ENCODE results near the gene SPECC1L. TPM values are rescaled to one million over a fixed set of nuclear protein-coding genes. Genes with fewer than 3 reads are reported as not detected.

Gene SPECC1L
- total RNA-seq, 5 donors from 2014 or later (not counting 1 experiment from before 2014, with no cell fraction given) = 45.3 to 64.0 (median 54.5) TPM

DNA sequence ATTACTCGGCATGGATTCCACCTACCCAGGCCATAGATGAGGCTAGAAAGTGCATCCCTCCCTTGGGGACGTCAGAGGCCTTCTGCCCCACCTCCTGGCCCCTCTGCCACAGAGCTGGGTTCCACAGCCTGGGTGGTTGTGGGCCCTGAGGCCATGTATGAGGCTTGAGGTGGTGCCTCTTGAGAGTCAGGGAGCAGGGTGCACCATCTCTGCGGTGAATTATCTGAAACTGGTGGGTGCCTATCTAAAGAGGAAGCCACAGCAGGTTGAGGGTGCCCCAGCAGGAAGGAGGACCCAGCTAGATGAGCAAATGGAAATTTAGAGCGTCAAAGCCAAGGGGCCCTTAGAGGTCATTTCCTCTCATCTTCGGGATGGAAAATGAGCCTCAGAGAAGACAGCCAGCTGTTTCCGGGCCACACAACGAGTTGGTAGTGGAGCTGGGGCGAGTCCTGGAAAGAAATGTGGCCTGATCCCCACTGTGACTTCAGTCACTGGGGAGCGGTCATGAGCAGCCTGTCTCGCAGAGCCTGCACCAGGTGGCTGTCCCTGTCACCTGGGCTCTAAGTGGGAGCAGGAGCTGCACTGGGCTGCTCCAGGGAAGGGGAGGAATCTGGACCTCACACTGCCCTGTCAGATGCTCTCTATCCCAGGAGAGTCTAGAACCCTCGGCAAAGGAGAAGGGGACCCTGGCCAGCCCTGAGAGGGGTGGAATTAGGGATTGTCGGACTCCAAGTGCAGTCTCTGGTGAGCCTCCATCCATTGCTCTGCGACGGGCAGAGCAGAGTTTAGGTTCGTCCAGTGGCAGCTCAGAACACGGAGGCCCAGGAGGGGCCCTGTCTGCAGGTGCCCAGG is 164.1 kb downstream of the SPECC1L start:
- Histone ChIP-seq H3K4me3 (ENCODE audit: control insufficient read depth in 1 of 2, extremely low read depth in 1 of 2, low read length in 1 of 2) (peak overlapping the region; percentile 18 to 35), H3K36me3 (ENCODE audit: control insufficient read depth in 2 of 2, extremely low read depth in 1 of 2, insufficient read depth in 1 of 2, low read length in 1 of 2) (peaks cover 18 to 49% of the 10 kb centered on the region in 2 donors), H3K27ac (ENCODE audit: low read length) (peak overlapping the region; percentile 97), H3K4me1 (ENCODE audit: control insufficient read depth in 1 of 2, extremely low read depth in 1 of 2, insufficient read depth in 2 of 2, low read length in 2 of 2) (peaks cover 76 to 92% of the 10 kb centered on the region in 2 experiments), H3K9me3 (no peaks in the 10 kb centered on the region), H3K27me3 (replicated peaks in 1 of 2; ENCODE audit: control insufficient read depth in 2 of 2, extremely low read depth in 1 of 2, insufficient read depth in 2 of 2, low read length in 1 of 2) (no peaks in the 10 kb centered on the region)
- peaks cover 3% of the 10 kb centered on the region for H3K36me3 Mint-ChIP-seq
- POLR2A ChIA-PET = no interaction called here
- 14% methylated on average over 8 of the region's 16 CpGs for WGBS (ENCODE audit: insufficient coverage)
- H3K9me3 Mint-ChIP-seq = no peaks in the 10 kb centered on the region
- CTCF ChIA-PET = interaction anchor here (0.9 to 1.4 kb wide), 3 partner anchors 8 to 13 kb away, joined by 4 to 6 read pairs (median 4); no protein-coding TSS in a partner anchor
- peak overlapping the region; percentile 85 to 90 for H3K27ac Mint-ChIP-seq
- DNase-seq (peak; percentile 36 to 84 (median 66)), ATAC-seq (replicated peaks in 1 of 4) (peak; percentile 87 to 90 (median 88))
- H3K27me3 Mint-ChIP-seq = no peaks in the 10 kb centered on the region
- H3K4me3 Mint-ChIP-seq = peak overlapping the region; percentile 38 to 78 (median 60)
- H3K4me1 Mint-ChIP-seq = peaks cover 85 to 95% (median 92%) of the 10 kb centered on the region in 3 donors

DNA sequence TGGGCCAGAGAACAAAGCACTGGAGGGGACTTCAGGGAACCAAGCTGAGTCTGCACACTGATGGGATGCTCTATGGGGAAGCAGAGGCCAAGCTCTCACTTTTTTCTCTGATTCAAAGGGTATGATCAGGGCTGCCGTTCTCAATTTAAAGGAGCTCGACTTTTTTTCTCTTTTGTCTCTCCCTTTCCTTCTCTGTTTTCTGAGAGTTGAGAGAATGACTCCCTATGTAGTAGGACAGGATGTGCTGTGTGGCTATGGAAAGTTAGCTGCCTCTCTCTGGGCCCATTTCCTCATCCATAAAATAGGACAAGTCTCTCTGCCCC is 164.7 kb downstream of the SPECC1L start:
- H3K4me1 Mint-ChIP-seq = peaks cover 79 to 92% (median 89%) of the 10 kb centered on the region in 3 donors
- H3K36me3 ChIP-seq (ENCODE audit: control insufficient read depth in 2 of 2, extremely low read depth in 1 of 2, insufficient read depth in 1 of 2, low read length in 1 of 2) = peaks cover 19 to 51% of the 10 kb centered on the region in 2 donors
- peaks cover 78 to 92% of the 10 kb centered on the region in 2 experiments for H3K4me1 ChIP-seq (ENCODE audit: control insufficient read depth in 1 of 2, extremely low read depth in 1 of 2, insufficient read depth in 2 of 2, low read length in 2 of 2)
- H3K4me3 Mint-ChIP-seq = peak overlapping the region in 1 of 3 donors; percentile 78
- ChIA-PET POLR2A (no interaction called here), CTCF (interaction anchor here (0.6 to 1.4 kb wide), 4 partner anchors 9 to 520 kb away, joined by 3 to 6 read pairs (median 4); no protein-coding TSS in a partner anchor)
- no peaks in the 10 kb centered on the region for H3K27me3 Mint-ChIP-seq
- WGBS (ENCODE audit: insufficient coverage) = no CpG with 5 or more reads among the region's 2 CpGs
- H3K36me3 Mint-ChIP-seq = peaks cover 3% of the 10 kb centered on the region
- no peaks in the 10 kb centered on the region for H3K9me3 Mint-ChIP-seq
- no peaks in the 10 kb centered on the region for H3K9me3 ChIP-seq
- no peaks in the 10 kb centered on the region for H3K27me3 ChIP-seq (replicated peaks in 1 of 2; ENCODE audit: control insufficient read depth in 2 of 2, extremely low read depth in 1 of 2, insufficient read depth in 2 of 2, low read length in 1 of 2)
- DNase-seq (no peak), ATAC-seq (replicated peaks in 1 of 4) (no peak)
- H3K4me3 ChIP-seq (ENCODE audit: control insufficient read depth in 1 of 2, extremely low read depth in 1 of 2, low read length in 1 of 2) = peak overlapping the region in 1 of 2 donors; percentile 35
- H3K27ac Mint-ChIP-seq = peak overlapping the region; percentile 85 to 90
- H3K27ac ChIP-seq (ENCODE audit: low read length) = peak overlapping the region; percentile 97

DNA sequence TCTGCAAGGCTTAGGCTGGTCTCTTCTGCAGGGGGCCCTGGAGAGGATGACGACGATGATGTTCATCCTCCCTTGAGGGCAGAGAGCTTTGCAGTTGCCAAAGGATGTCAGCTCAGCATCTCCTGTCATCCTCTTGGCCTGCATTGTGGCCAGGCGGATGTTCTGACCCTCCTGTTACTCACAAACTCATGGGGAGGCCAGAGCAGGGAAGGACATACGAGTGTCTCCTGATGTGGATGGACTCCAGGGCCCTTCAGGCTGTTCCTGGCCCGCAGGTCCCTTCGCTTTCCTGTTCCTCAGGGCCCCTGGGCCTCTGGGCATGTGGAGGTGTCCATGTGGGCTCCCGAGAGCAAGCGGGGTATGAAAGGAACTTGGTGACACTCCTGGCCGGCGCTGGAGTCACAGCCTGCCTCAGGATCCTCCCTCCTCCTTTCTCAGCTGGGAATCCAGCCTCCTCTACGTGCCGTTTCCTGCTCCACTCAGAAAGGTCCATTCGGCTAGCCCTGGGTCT is 165.3 kb downstream of the SPECC1L start:
- ChIA-PET POLR2A (no interaction called here), CTCF (interaction anchor here in 1 of 2 donors (0.6 kb wide), 1 partner anchor 520 kb away, joined by 3 read pairs; no protein-coding TSS in a partner anchor)
- H3K4me1 ChIP-seq (ENCODE audit: control insufficient read depth in 1 of 2, extremely low read depth in 1 of 2, insufficient read depth in 2 of 2, low read length in 2 of 2) = peaks cover 79 to 92% of the 10 kb centered on the region in 2 experiments
- Mint-ChIP-seq H3K27ac (peak overlapping the region; percentile 27 to 58), H3K9me3 (no peaks in the 10 kb centered on the region), H3K4me3 (peak overlapping the region in 1 of 3 donors; percentile 78), H3K36me3 (peaks cover 8% of the 10 kb centered on the region), H3K4me1 (peaks cover 79 to 92% (median 89%) of the 10 kb centered on the region in 3 donors), H3K27me3 (no peaks in the 10 kb centered on the region)
- H3K36me3 ChIP-seq (ENCODE audit: control insufficient read depth in 2 of 2, extremely low read depth in 1 of 2, insufficient read depth in 1 of 2, low read length in 1 of 2) = peaks cover 23 to 58% of the 10 kb centered on the region in 2 donors
- no peak overlapping the region for H3K4me3 ChIP-seq (ENCODE audit: control insufficient read depth in 1 of 2, extremely low read depth in 1 of 2, low read length in 1 of 2)
- peak overlapping the region; percentile 97 for H3K27ac ChIP-seq (ENCODE audit: low read length)
- H3K27me3 ChIP-seq (replicated peaks in 1 of 2; ENCODE audit: control insufficient read depth in 2 of 2, extremely low read depth in 1 of 2, insufficient read depth in 2 of 2, low read length in 1 of 2) = no peaks in the 10 kb centered on the region
- DNase-seq (no peak), ATAC-seq (replicated peaks in 1 of 4) (no peak)
- 97% methylated on average over 12 of the region's 13 CpGs for WGBS (ENCODE audit: insufficient coverage)
- no peaks in the 10 kb centered on the region for H3K9me3 ChIP-seq

DNA sequence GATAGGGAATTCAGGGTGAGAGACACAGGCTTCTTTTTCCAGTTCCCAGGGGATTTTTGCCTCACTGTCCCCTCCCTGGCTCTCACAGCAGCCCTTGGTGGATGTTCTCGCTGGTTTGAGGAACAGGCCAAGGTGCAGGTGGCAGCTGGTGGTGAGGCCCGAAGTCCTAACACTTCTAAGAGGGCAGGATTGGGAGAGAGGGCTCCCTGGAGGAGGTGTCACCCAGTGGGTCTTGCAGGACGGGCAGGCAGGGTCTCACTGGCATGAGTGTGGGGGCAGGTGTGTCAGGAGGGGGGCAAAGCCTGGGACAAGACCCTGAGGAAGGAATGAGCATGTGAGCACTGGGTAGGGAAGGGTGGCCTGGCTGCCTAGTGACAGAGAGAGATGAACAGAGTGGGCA is 165.9 kb downstream of the SPECC1L start:
- no peaks in the 10 kb centered on the region for H3K9me3 ChIP-seq
- peaks cover 23 to 64% of the 10 kb centered on the region in 2 donors for H3K36me3 ChIP-seq (ENCODE audit: control insufficient read depth in 2 of 2, extremely low read depth in 1 of 2, insufficient read depth in 1 of 2, low read length in 1 of 2)
- peak overlapping the region in 1 of 2 donors; percentile 8 for H3K4me3 ChIP-seq (ENCODE audit: control insufficient read depth in 1 of 2, extremely low read depth in 1 of 2, low read length in 1 of 2)
- H3K4me1 ChIP-seq (ENCODE audit: control insufficient read depth in 1 of 2, extremely low read depth in 1 of 2, insufficient read depth in 2 of 2, low read length in 2 of 2) = peaks cover 73 to 90% of the 10 kb centered on the region in 2 experiments
- WGBS (ENCODE audit: insufficient coverage) = 82% methylated on average over 3 of the region's 3 CpGs
- H3K4me1 Mint-ChIP-seq = peaks cover 79 to 91% (median 88%) of the 10 kb centered on the region in 3 donors
- H3K36me3 Mint-ChIP-seq = peaks cover 14% of the 10 kb centered on the region
- peak overlapping the region; percentile 39 for H3K27ac ChIP-seq (ENCODE audit: low read length)
- ChIA-PET CTCF (no interaction called here), POLR2A (no interaction called here)
- DNase-seq = no peak
- no peak for ATAC-seq (replicated peaks in 1 of 4)
- H3K9me3 Mint-ChIP-seq = no peaks in the 10 kb centered on the region
- H3K4me3 Mint-ChIP-seq = peak overlapping the region in 1 of 3 donors; percentile 35
- no peaks in the 10 kb centered on the region for H3K27me3 Mint-ChIP-seq
- H3K27me3 ChIP-seq (replicated peaks in 1 of 2; ENCODE audit: control insufficient read depth in 2 of 2, extremely low read depth in 1 of 2, insufficient read depth in 2 of 2, low read length in 1 of 2) = no peaks in the 10 kb centered on the region
- peak overlapping the region; percentile 78 to 88 for H3K27ac Mint-ChIP-seq

DNA sequence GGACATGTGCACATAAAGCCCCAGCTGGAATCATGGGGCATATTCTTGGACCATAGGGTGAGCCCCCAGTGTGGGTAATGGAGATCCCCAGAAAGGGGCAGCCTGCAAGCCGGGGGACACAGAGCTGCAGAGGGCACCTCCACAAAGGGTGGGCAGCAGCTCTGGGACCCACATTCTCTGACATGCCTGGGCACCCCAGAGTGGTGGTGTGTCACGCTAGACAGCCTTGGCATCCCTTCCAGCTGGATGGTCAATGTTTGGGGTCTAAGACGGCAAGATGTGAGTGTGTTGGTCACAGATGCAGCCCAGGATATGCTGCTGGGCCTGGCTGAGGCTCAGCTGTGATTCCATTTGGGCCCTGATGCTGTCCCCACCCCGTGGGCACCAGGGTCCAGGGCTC is 166.5 kb downstream of the SPECC1L start:
- Mint-ChIP-seq H3K36me3 (peaks cover 14% of the 10 kb centered on the region), H3K27ac (peak overlapping the region; percentile 78 to 88), H3K9me3 (no peaks in the 10 kb centered on the region), H3K27me3 (no peaks in the 10 kb centered on the region), H3K4me1 (peaks cover 75 to 88% (median 82%) of the 10 kb centered on the region in 3 donors), H3K4me3 (peak overlapping the region in 1 of 3 donors; percentile 35)
- DNase-seq = no peak
- CTCF ChIA-PET = no interaction called here
- whole genome bisulfite sequencing (ENCODE audit: insufficient coverage) = 94% methylated on average over 3 of the region's 4 CpGs
- POLR2A ChIA-PET = no interaction called here
- H3K4me3 ChIP-seq (ENCODE audit: control insufficient read depth in 1 of 2, extremely low read depth in 1 of 2, low read length in 1 of 2) = no peak overlapping the region
- H3K27me3 ChIP-seq (replicated peaks in 1 of 2; ENCODE audit: control insufficient read depth in 2 of 2, extremely low read depth in 1 of 2, insufficient read depth in 2 of 2, low read length in 1 of 2) = no peaks in the 10 kb centered on the region
- ATAC-seq (replicated peaks in 1 of 4) = no peak
- peaks cover 67 to 86% of the 10 kb centered on the region in 2 experiments for H3K4me1 ChIP-seq (ENCODE audit: control insufficient read depth in 1 of 2, extremely low read depth in 1 of 2, insufficient read depth in 2 of 2, low read length in 2 of 2)
- H3K9me3 ChIP-seq = no peaks in the 10 kb centered on the region
- peaks cover 26 to 64% of the 10 kb centered on the region in 2 donors for H3K36me3 ChIP-seq (ENCODE audit: control insufficient read depth in 2 of 2, extremely low read depth in 1 of 2, insufficient read depth in 1 of 2, low read length in 1 of 2)
- H3K27ac ChIP-seq (ENCODE audit: low read length) = peak overlapping the region; percentile 39

DNA sequence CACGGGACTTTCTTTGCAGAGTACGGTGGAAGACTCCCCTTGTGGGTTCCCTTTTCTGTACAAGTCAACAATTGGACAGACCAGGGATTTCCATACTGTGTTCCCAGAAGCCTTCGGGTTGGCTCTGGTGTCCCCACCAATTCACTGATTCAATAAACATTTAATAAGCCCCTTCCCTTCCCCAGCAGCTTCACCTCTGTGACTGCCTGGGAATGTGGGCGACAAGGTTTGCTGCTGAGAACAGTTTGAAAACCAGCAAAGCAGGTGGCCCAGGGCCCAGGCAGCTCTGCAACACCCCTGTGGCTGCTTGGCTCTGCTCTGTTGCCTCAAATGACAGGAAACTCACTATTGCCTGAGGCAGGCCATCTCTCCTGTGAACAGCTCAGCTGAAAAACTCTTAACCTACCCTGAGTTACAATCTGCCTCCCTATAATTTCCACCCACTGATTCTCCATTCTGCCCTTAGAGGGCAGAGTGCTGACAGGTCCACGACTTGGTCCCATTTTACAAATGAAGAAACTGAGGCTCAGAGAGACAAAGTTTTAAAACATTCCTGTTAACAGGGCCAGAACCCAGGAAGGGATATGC is 167.2 kb downstream of the SPECC1L start:
- Histone ChIP-seq H3K27me3 (replicated peaks in 1 of 2; ENCODE audit: control insufficient read depth in 2 of 2, extremely low read depth in 1 of 2, insufficient read depth in 2 of 2, low read length in 1 of 2) (no peaks in the 10 kb centered on the region), H3K4me1 (ENCODE audit: control insufficient read depth in 1 of 2, extremely low read depth in 1 of 2, insufficient read depth in 2 of 2, low read length in 2 of 2) (peaks cover 60 to 78% of the 10 kb centered on the region in 2 experiments), H3K9me3 (no peaks in the 10 kb centered on the region), H3K27ac (ENCODE audit: low read length) (peak overlapping the region; percentile 39), H3K36me3 (ENCODE audit: control insufficient read depth in 2 of 2, extremely low read depth in 1 of 2, insufficient read depth in 1 of 2, low read length in 1 of 2) (peaks cover 32 to 72% of the 10 kb centered on the region in 2 donors), H3K4me3 (ENCODE audit: control insufficient read depth in 1 of 2, extremely low read depth in 1 of 2, low read length in 1 of 2) (no peak overlapping the region)
- ATAC-seq (replicated peaks in 1 of 4) (peak in 1 of 4 experiments; percentile 17), DNase-seq (peak in 3 of 35 experiments; percentile 12 to 31 (median 27))
- peak overlapping the region in 1 of 3 donors; percentile 30 for H3K4me3 Mint-ChIP-seq
- 50% methylated on average over 3 of the region's 5 CpGs for WGBS (ENCODE audit: insufficient coverage)
- peaks cover 70 to 85% (median 79%) of the 10 kb centered on the region in 3 donors for H3K4me1 Mint-ChIP-seq
- POLR2A ChIA-PET = interaction anchor here in 1 of 2 donors (0.6 kb wide), 1 partner anchor 114 kb away, joined by 3 read pairs; no protein-coding TSS in a partner anchor
- H3K27ac Mint-ChIP-seq = peak overlapping the region; percentile 69 to 88
- H3K9me3 Mint-ChIP-seq = no peaks in the 10 kb centered on the region
- CTCF ChIA-PET = interaction anchor here in 1 of 2 donors (1.4 kb wide), 1 partner anchor 12 kb away, joined by 4 read pairs; no protein-coding TSS in a partner anchor
- no peaks in the 10 kb centered on the region for H3K27me3 Mint-ChIP-seq
- peaks cover 18% of the 10 kb centered on the region for H3K36me3 Mint-ChIP-seq
